ENCODE data around the gene ATG4C. TPM values are rescaled to one million over a fixed set of nuclear protein-coding genes. Genes with fewer than 3 reads are reported as not detected.

Gene ATG4C
- total and polyA plus RNA-seq, 2 experiments from 2014 or later = 7.2 to 10.6 TPM

DNA sequence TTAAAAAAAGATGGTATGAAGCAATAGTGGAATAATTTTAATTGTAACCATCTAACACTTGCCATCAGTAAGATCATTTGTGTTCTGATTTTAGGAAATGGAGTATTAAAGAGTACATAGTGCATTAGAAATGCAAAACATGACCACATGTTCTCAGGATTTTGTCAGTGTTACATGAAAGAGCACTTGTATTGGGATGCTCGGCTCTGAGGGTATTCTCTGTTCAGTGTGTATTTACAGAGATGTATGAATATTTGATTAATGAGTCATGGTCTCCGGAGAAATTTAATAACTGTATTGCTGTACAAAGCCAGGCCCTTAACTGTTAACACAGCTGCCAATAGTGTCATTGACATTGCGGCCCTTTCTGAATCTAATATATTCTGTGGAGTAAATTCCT, 91.7 kb downstream of the ATG4C start:
- 95% methylated on average over 3 of the region's 3 CpGs for WGBS (ENCODE audit: low lambda C conversion rate, missing lambda C conversion rate)
- Histone ChIP-seq H3K4me3 (no peak overlapping the region), H3K27me3 (no peaks in the 10 kb centered on the region)

DNA sequence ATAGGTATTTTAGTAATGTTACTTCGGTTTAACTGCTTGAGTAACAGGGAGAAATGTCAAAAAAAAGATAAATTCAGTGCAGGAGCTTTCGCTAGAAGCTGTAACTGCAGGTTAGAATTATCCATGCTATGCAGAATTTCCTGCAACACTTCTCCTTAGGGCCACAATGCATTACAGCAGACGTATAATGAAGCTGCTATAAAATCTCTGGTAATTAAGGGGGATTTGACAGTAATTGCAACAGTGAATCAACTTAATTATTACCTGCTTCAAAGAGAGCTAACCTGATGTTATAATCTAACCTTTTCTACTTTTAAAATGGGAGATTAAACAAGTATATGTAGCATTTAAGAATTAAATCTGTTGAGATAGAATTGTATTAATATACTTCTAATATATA, 92.6 kb downstream of the ATG4C start:
- DNase-seq (ENCODE audit: low spot score) = no peak
- no peaks in the 10 kb centered on the region for H4K20me1 ChIP-seq (ENCODE audit: insufficient read depth, poor library complexity, severe bottlenecking)
- no peak overlapping the region for H3K4me2 ChIP-seq
- no peaks in the 10 kb centered on the region for H3K36me3 ChIP-seq (replicated peaks; ENCODE audit: insufficient read depth, low read depth)
- H3K4me3 ChIP-seq = no peak overlapping the region
- no peaks in the 10 kb centered on the region for H3K9me3 ChIP-seq (ENCODE audit: low read depth)
- no peak overlapping the region for H2AFZ ChIP-seq
- 71% methylated on average over 3 of the region's 3 CpGs for WGBS (ENCODE audit: low lambda C conversion rate, missing lambda C conversion rate)
- no peaks in the 10 kb centered on the region for H3K9me2 ChIP-seq (replicated peaks; ENCODE audit: insufficient read depth)
- no peaks in the 10 kb centered on the region for H3K79me2 ChIP-seq
- H3K27ac ChIP-seq = no peak overlapping the region
- H3K27me3 ChIP-seq = no peaks in the 10 kb centered on the region
- H3K4me1 ChIP-seq (ENCODE audit: insufficient read depth) = no peaks in the 10 kb centered on the region
- no peak for TF ChIP-seq EZH2 (IDR thresholded peaks at IDR 0.05; ENCODE audit: borderline replicate concordance)
- TF ChIP-seq EZH2phosphoT487 (IDR thresholded peaks at IDR 0.05; ENCODE audit: low read depth, severe bottlenecking, unreplicated experiment) = no peak
- TF ChIP-seq, protein P1, sequence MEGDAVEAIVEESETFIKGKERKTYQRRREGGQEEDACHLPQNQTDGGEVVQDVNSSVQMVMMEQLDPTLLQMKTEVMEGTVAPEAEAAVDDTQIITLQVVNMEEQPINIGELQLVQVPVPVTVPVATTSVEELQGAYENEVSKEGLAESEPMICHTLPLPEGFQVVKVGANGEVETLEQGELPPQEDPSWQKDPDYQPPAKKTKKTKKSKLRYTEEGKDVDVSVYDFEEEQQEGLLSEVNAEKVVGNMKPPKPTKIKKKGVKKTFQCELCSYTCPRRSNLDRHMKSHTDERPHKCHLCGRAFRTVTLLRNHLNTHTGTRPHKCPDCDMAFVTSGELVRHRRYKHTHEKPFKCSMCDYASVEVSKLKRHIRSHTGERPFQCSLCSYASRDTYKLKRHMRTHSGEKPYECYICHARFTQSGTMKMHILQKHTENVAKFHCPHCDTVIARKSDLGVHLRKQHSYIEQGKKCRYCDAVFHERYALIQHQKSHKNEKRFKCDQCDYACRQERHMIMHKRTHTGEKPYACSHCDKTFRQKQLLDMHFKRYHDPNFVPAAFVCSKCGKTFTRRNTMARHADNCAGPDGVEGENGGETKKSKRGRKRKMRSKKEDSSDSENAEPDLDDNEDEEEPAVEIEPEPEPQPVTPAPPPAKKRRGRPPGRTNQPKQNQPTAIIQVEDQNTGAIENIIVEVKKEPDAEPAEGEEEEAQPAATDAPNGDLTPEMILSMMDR (IDR thresholded peaks at IDR 0.05; ENCODE audit: poor library complexity) = no peak

More for the DNA sequence above, 91.7 kb downstream of the ATG4C start:
- no peak overlapping the region for H3K4me2 ChIP-seq
- no peaks in the 10 kb centered on the region for H3K79me2 ChIP-seq
- H3K4me1 ChIP-seq (ENCODE audit: insufficient read depth) = no peaks in the 10 kb centered on the region
- no peaks in the 10 kb centered on the region for H4K20me1 ChIP-seq (ENCODE audit: insufficient read depth, poor library complexity, severe bottlenecking)
- H2AFZ ChIP-seq = no peak overlapping the region
- DNase-seq (ENCODE audit: low spot score) = no peak
- TF ChIP-seq, protein P1 (IDR thresholded peaks at IDR 0.05; ENCODE audit: poor library complexity) = no peak
- no peak for TF ChIP-seq EZH2 (IDR thresholded peaks at IDR 0.05; ENCODE audit: borderline replicate concordance)
- no peak for TF ChIP-seq EZH2phosphoT487 (IDR thresholded peaks at IDR 0.05; ENCODE audit: low read depth, severe bottlenecking, unreplicated experiment)
- H3K36me3 ChIP-seq (replicated peaks; ENCODE audit: insufficient read depth, low read depth) = no peaks in the 10 kb centered on the region
- no peaks in the 10 kb centered on the region for H3K9me3 ChIP-seq (ENCODE audit: low read depth)
- H3K27ac ChIP-seq = no peak overlapping the region
- H3K9me2 ChIP-seq (replicated peaks; ENCODE audit: insufficient read depth) = no peaks in the 10 kb centered on the region

DNA sequence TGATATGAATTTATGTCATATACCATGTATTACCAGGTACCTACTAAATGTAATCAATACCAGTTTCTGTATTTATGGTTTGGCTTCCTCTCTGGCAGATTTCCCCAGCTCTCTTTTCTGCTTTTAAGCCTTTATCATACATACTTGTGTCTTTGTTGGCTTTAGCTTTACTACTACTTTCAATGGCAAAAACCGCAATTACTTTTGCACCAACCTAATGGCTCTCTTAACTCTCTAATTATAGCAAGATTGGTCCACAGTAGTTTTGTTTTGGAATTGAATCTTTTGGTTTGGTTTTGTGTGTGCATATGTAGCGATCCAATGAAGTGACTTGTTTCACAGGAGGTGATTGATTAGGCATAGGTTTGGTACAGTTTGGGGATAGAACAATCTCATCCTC, 93.6 kb downstream of the ATG4C start:
- H3K27me3 ChIP-seq = no peaks in the 10 kb centered on the region
- H3K36me3 ChIP-seq (replicated peaks; ENCODE audit: insufficient read depth, low read depth) = no peaks in the 10 kb centered on the region
- no peak overlapping the region for H3K4me2 ChIP-seq
- H3K9me2 ChIP-seq (replicated peaks; ENCODE audit: insufficient read depth) = no peaks in the 10 kb centered on the region
- no peaks in the 10 kb centered on the region for H4K20me1 ChIP-seq (ENCODE audit: insufficient read depth, poor library complexity, severe bottlenecking)
- WGBS (ENCODE audit: low lambda C conversion rate, missing lambda C conversion rate) = 89% methylated on average over 2 of the region's 2 CpGs
- TF ChIP-seq EZH2 (IDR thresholded peaks at IDR 0.05; ENCODE audit: borderline replicate concordance) (no peak), EZH2phosphoT487 (IDR thresholded peaks at IDR 0.05; ENCODE audit: low read depth, severe bottlenecking, unreplicated experiment) (no peak)
- TF ChIP-seq, protein P1 (IDR thresholded peaks at IDR 0.05; ENCODE audit: poor library complexity) = no peak
- H3K4me3 ChIP-seq = no peak overlapping the region
- no peaks in the 10 kb centered on the region for H3K4me1 ChIP-seq (ENCODE audit: insufficient read depth)
- H3K79me2 ChIP-seq = no peaks in the 10 kb centered on the region
- H3K27ac ChIP-seq = no peak overlapping the region
- DNase-seq (ENCODE audit: low spot score) = no peak
- no peaks in the 10 kb centered on the region for H3K9me3 ChIP-seq (ENCODE audit: low read depth)
- H2AFZ ChIP-seq = no peak overlapping the region

DNA sequence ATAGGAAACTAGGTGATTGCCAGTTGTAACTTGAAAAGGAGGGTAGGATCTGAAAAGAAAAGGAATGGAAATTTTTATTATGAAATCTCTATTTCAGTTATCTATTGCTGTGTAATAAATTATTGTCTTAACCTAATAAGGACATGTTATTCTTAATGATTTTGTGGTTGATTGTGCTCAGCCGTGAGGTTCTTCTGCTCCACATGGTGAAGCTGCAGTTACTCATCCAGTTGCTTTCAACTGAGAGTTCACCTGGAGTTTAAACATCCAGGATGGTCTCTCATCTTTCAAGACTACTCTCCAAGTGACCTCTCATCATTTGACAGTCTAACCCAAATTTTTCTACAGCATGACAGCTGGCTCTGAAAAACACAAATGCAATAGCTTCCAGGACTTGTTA, 96.0 kb downstream of the ATG4C start:
- no peaks in the 10 kb centered on the region for H3K9me2 ChIP-seq (replicated peaks; ENCODE audit: insufficient read depth)
- H3K27me3 ChIP-seq = no peaks in the 10 kb centered on the region
- no peaks in the 10 kb centered on the region for H3K36me3 ChIP-seq (replicated peaks; ENCODE audit: insufficient read depth, low read depth)
- H3K4me3 ChIP-seq = no peak overlapping the region
- H3K9me3 ChIP-seq (ENCODE audit: low read depth) = no peaks in the 10 kb centered on the region
- H2AFZ ChIP-seq = no peak overlapping the region
- H3K4me1 ChIP-seq (ENCODE audit: insufficient read depth) = no peaks in the 10 kb centered on the region
- no peak overlapping the region for H3K4me2 ChIP-seq
- H3K27ac ChIP-seq = no peak overlapping the region
- 87% methylated on average over 1 of the region's 1 CpG for WGBS (ENCODE audit: low lambda C conversion rate, missing lambda C conversion rate)
- TF ChIP-seq, protein P1 (IDR thresholded peaks at IDR 0.05; ENCODE audit: poor library complexity) = no peak
- TF ChIP-seq EZH2phosphoT487 (IDR thresholded peaks at IDR 0.05; ENCODE audit: low read depth, severe bottlenecking, unreplicated experiment) (no peak), EZH2 (IDR thresholded peaks at IDR 0.05; ENCODE audit: borderline replicate concordance) (no peak)
- H4K20me1 ChIP-seq (ENCODE audit: insufficient read depth, poor library complexity, severe bottlenecking) = no peaks in the 10 kb centered on the region
- no peaks in the 10 kb centered on the region for H3K79me2 ChIP-seq
- DNase-seq (ENCODE audit: low spot score) = no peak
